NCI-H2196 (cell line): Measurements from ENCODE around the gene CD300LB.
A peak's percentile ranks its signal among the peaks of the same experiment; 100 is the strongest.
"Not testable (repeated sequence)": the region's sequence is repeated elsewhere in the genome, so short reads cannot be mapped to it uniquely, and the experiment has no call there.

ENCODE experiments used
- DNase-seq: peaks from one replicate; lab custom pipeline; 2025; ENCODE audit not compliant: unreplicated experiment; lab: John Stamatoyannopoulos, UW

Gene CD300LB

GRCh38 chr17:74497471-74497870, 33.8 kb downstream of the CD300LB start:
- no peak for DNase-seq

- DNase-seq, result peak; percentile 76
Observed at GRCh38 chr17:74493331-74493833, 37.9 kb downstream of the CD300LB start.

- no peak for DNase-seq
Observed at GRCh38 chr17:74491626-74492025, 39.6 kb downstream of the CD300LB start.

- DNase-seq, result no peak
Observed at GRCh38 chr17:74490716-74491115, 40.6 kb downstream of the CD300LB start.

- DNase-seq, result not testable (repeated sequence)
Observed at GRCh38 chr17:74488276-74488675, 43.0 kb downstream of the CD300LB start.

- no peak for DNase-seq
Observed at GRCh38 chr17:74485841-74486240, 45.4 kb downstream of the CD300LB start.

- no peak for DNase-seq
Observed at GRCh38 chr17:74485022-74485743, 46.1 kb downstream of the CD300LB start.

GRCh38 chr17:74484066-74484465, 47.2 kb downstream of the CD300LB start:
- no peak for DNase-seq

- DNase-seq, result no peak
Observed at GRCh38 chr17:74481621-74482020, 49.7 kb downstream of the CD300LB start.

GRCh38 chr17:74480290-74480689, 51.0 kb downstream of the CD300LB start:
- DNase-seq, result no peak

GRCh38 chr17:74478420-74479100, 52.7 kb downstream of the CD300LB start:
- no peak for DNase-seq

GRCh38 chr17:74477411-74477810, 53.9 kb downstream of the CD300LB start:
- DNase-seq, result no peak

- DNase-seq, result no peak
Observed at GRCh38 chr17:74475189-74475588, 56.1 kb downstream of the CD300LB start.

GRCh38 chr17:74474043-74474792, 57.1 kb downstream of the CD300LB start:
- DNase-seq, result no peak

- no peak for DNase-seq
Observed at GRCh38 chr17:74473294-74473693, 58.0 kb downstream of the CD300LB start.

- no peak for DNase-seq
Observed at GRCh38 chr17:74472890-74473289, 58.4 kb downstream of the CD300LB start.

- no peak for DNase-seq
Observed at GRCh38 chr17:74471341-74471740, 59.9 kb downstream of the CD300LB start.
